ENCODE measurements around the gene RPL15.

GRCh38 chr3:23895181-23895580 lies 21.8 kb upstream of the RPL15 start:
- TF ChIP-seq CTCF (IDR thresholded peaks at IDR 0.05) (no peak), POLR2A (IDR thresholded peaks at IDR 0.05) (no peak)
